Mesenchymal stem cell (in vitro differentiated cells and primary cell): ENCODE measurements around the gene CRPPA.

Experiments
- DNase-seq: peaks from one replicate; pipeline ENCODE4 v3.0.0-alpha.2; 2013
- H2AFZ ChIP-seq: one replicate; pipeline ENCODE4 v1.6.1; 2013; ENCODE audit warnings: low read depth, mild to moderate bottlenecking, control low read depth, inconsistent platforms, low read length, moderate library complexity
- H2AK5ac ChIP-seq: 2 replicates; pipeline ENCODE4 v1.6.1; 2013; ENCODE audit warnings: low read length, moderate library complexity, mild to moderate bottlenecking, inconsistent platforms; ENCODE audit not compliant: severe bottlenecking
- H2BK120ac ChIP-seq: one replicate; pipeline ENCODE4 v1.6.1; 2013; ENCODE audit warnings: low read depth, mild to moderate bottlenecking, inconsistent platforms, low read length, moderate library complexity
- H2BK12ac ChIP-seq, 2 experiments: one replicate each; pipeline ENCODE4 v1.6.1; 2013; ENCODE audit warnings: inconsistent platforms in 2 of 2, low read length in 2 of 2, mild to moderate bottlenecking in 2 of 2, moderate library complexity in 2 of 2, control low read depth in 1 of 2
- H2BK15ac ChIP-seq: one replicate; pipeline ENCODE4 v1.6.1; 2013; ENCODE audit warnings: mild to moderate bottlenecking, low read depth, inconsistent platforms; ENCODE audit not compliant: poor library complexity, severe bottlenecking
- H2BK5ac ChIP-seq: 2 replicates; pipeline ENCODE4 v1.6.1; 2013; ENCODE audit warnings: low read depth, mild to moderate bottlenecking, low read length, control low read depth, inconsistent platforms; ENCODE audit not compliant: poor library complexity, severe bottlenecking
- H3K14ac ChIP-seq, 2 experiments: one replicate each; pipeline ENCODE4 v1.6.1; 2013; ENCODE audit warnings: inconsistent platforms in 2 of 2, low read length in 2 of 2, control low read depth in 1 of 2, mild to moderate bottlenecking in 1 of 2, moderate library complexity in 1 of 2
- H3K18ac ChIP-seq, 2 experiments: one replicate each; pipeline ENCODE4 v1.6.1; 2013; ENCODE audit warnings: inconsistent platforms in 2 of 2, low read length in 2 of 2, control low read depth in 1 of 2, low read depth in 1 of 2, mild to moderate bottlenecking in 1 of 2
- H3K23ac ChIP-seq, 2 experiments: one replicate each; pipeline ENCODE4 v1.6.1; 2013; ENCODE audit warnings: inconsistent platforms in 2 of 2, low read length in 2 of 2, mild to moderate bottlenecking in 2 of 2, moderate library complexity in 2 of 2, control low read depth in 1 of 2
- H3K27ac ChIP-seq: 2 replicates; pipeline ENCODE4 v1.5.1; 2013; ENCODE audit warnings: mild to moderate bottlenecking, moderate library complexity, low read length, control low read depth, inconsistent platforms; ENCODE audit not compliant: poor library complexity, severe bottlenecking
- H3K27me3 ChIP-seq, 2 experiments: 2 replicates each; pipeline versions ENCODE4 v1.6.1 to v1.7.0; 2013; ENCODE audit warnings: low read length in 2 of 2, mild to moderate bottlenecking in 2 of 2, moderate library complexity in 2 of 2, control low read depth in 1 of 2, inconsistent platforms in 1 of 2; ENCODE audit not compliant: control insufficient read depth in 1 of 2, insufficient read depth in 1 of 2
- H3K36me3 ChIP-seq, 2 experiments: 2 replicates each; pipeline versions ENCODE4 v1.6.1 to v1.7.0; 2013; ENCODE audit warnings: low read length in 2 of 2, control low read depth in 1 of 2, inconsistent platforms in 1 of 2, low read depth in 1 of 2, mild to moderate bottlenecking in 1 of 2; ENCODE audit not compliant: insufficient read depth in 2 of 2, control insufficient read depth in 1 of 2
- H3K4ac ChIP-seq, 2 experiments: one replicate each; pipeline ENCODE4 v1.6.1; 2013; ENCODE audit warnings: inconsistent platforms in 2 of 2, low read length in 2 of 2, mild to moderate bottlenecking in 2 of 2, moderate library complexity in 2 of 2, control low read depth in 1 of 2, low read depth in 1 of 2
- H3K4me1 ChIP-seq: 2 replicates; pipeline ENCODE4 v1.6.1; 2013; ENCODE audit warnings: low read depth, low read length, control low read depth; ENCODE audit not compliant: control insufficient read depth, insufficient read depth
- H3K4me2 ChIP-seq: 2 replicates; pipeline ENCODE4 v1.6.1; 2013; ENCODE audit warnings: low read length, mild to moderate bottlenecking, inconsistent platforms; ENCODE audit not compliant: poor library complexity, severe bottlenecking
- H3K4me3 ChIP-seq, 2 experiments: 2 replicates each; pipeline versions ENCODE4 v1.5.1 to v1.7.0; 2013; ENCODE audit warnings: low read length in 2 of 2, mild to moderate bottlenecking in 2 of 2, control low read depth in 1 of 2, low read depth in 1 of 2; ENCODE audit not compliant: insufficient read depth in 1 of 2
- H3K79me1 ChIP-seq: replicated peaks from 2 replicates; pipeline ENCODE4 v1.6.1; 2013; ENCODE audit warnings: mild to moderate bottlenecking, control low read depth, low read length, inconsistent platforms; ENCODE audit not compliant: poor library complexity, severe bottlenecking
- H3K9ac ChIP-seq: 2 replicates; pipeline ENCODE4 v1.7.0; 2013; ENCODE audit warnings: mild to moderate bottlenecking, low read length, moderate library complexity
- H3K9me3 ChIP-seq: 2 replicates; pipeline ENCODE4 v1.7.0; 2013; ENCODE audit warnings: mild to moderate bottlenecking, low read length; ENCODE audit not compliant: control insufficient read depth
- H4K8ac ChIP-seq: one replicate; pipeline ENCODE4 v1.6.1; 2013; ENCODE audit warnings: inconsistent platforms, mild to moderate bottlenecking, low read length, moderate library complexity
- H4K91ac ChIP-seq: one replicate; pipeline ENCODE4 v1.6.1; 2013; ENCODE audit warnings: mild to moderate bottlenecking, low read length, inconsistent platforms
- WGBS: methylation state at CpG from one replicate; pipeline ENCODE4 v1.1.7; 2013; ENCODE audit warnings: mixed read lengths; 5-methylcytosine and 5-hydroxymethylcytosine counted together

Gene CRPPA

DNA sequence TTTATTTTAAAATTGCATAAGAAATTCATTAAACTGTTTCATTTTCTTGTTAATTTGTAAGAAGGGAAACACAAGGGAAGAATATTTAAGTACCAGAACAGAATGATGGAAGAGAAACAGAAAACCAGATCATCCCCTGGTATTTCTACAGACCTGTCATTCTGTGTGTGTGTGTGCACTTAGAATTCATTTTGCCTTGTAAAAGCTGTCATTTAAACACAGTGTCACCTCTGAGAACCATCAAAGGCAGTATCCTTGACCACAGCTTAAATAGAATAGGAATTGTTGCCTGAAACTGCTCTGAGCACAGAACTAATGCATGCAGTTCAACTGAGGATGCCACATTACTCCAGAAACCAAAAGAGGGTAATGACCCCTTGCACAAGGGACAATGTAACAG is 6.8 kb upstream of the CRPPA start:
- no peak overlapping the region for H2BK120ac ChIP-seq
- no peak overlapping the region for H2BK12ac ChIP-seq

DNA sequence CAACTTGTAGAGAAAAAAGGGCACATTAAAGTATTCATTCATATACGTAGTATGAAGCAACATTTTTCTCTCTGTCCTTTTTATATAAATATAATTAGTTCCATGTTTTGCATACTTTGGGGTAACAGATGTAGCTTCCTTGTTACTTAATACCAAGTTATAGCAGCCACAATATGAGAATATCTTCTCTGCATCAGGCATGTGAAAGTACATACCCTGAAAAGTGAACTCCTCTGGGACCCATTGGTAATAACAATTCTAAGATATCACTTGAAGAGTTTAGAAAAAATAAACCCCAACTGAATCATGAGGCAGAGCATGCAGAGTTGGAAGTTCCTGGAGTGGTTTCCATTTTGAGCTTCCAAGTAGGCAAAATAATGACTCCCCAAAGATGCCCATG is 2.4 kb upstream of the CRPPA start:
- Histone ChIP-seq H3K79me1 (peaks cover 8% of the 10 kb centered on the region), H3K4me2 (no peak overlapping the region), H2BK12ac (no peak overlapping the region), H2AFZ (no peak overlapping the region), H2BK120ac (no peak overlapping the region), H3K9ac (no peak overlapping the region), H3K27me3 (no peaks in the 10 kb centered on the region), H3K27ac (no peak overlapping the region), H3K23ac (no peak overlapping the region), H2BK15ac (no peak overlapping the region), H4K91ac (no peak overlapping the region), H2BK5ac (no peak overlapping the region), H3K36me3 (no peaks in the 10 kb centered on the region), H3K4me3 (no peak overlapping the region), H3K9me3 (no peaks in the 10 kb centered on the region), H3K4ac (no peak overlapping the region), H3K4me1 (peaks cover 10% of the 10 kb centered on the region), H3K14ac (no peak overlapping the region), H3K18ac (no peak overlapping the region), H2AK5ac (no peak overlapping the region), H4K8ac (no peak overlapping the region)
- WGBS, result no CpG with 5 or more reads among the region's 1 CpG
- no peak for DNase-seq

More for the DNA sequence above, 6.8 kb upstream of the CRPPA start:
- H3K79me1 ChIP-seq, result no peaks in the 10 kb centered on the region
- H3K4me3 ChIP-seq, result no peak overlapping the region
- H3K36me3 ChIP-seq, result no peaks in the 10 kb centered on the region
- peaks cover 2% of the 10 kb centered on the region for H3K4me1 ChIP-seq
- no peak overlapping the region for H3K9ac ChIP-seq
- no peak overlapping the region for H2BK15ac ChIP-seq
- no peaks in the 10 kb centered on the region for H3K27me3 ChIP-seq
- no peaks in the 10 kb centered on the region for H3K9me3 ChIP-seq
- no peak overlapping the region for H3K23ac ChIP-seq
- H2AFZ ChIP-seq, result no peak overlapping the region
- no peak for DNase-seq
- H4K8ac ChIP-seq, result no peak overlapping the region
- no peak overlapping the region for H3K14ac ChIP-seq
- H3K18ac ChIP-seq, result no peak overlapping the region
- no peak overlapping the region for H3K4me2 ChIP-seq
- H4K91ac ChIP-seq, result no peak overlapping the region
- no peak overlapping the region for H2BK5ac ChIP-seq
- no peak overlapping the region for H3K4ac ChIP-seq
- no peak overlapping the region for H2AK5ac ChIP-seq
- H3K27ac ChIP-seq, result no peak overlapping the region

DNA sequence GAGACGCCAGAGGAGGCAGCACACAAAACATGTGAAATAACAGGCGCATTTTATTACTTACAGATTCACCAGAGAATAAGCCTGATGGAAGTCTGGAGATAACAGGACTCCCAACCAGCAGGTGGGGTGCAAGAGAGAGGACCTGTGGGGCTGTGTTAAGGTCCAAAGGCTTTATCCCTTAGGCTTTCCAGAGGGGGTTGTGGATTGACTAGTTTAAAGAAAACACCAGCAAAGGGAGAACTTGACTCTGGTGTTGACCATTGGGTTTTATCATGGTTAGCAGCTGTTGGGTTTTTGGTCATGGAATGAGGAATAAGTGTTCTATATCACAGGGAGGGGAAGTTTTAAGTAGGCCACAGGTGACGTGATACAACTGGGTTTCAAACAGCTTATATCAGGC is 1.6 kb upstream of the CRPPA start:
- H3K4me2 ChIP-seq, result no peak overlapping the region
- H3K79me1 ChIP-seq, result peaks cover 11% of the 10 kb centered on the region
- H4K8ac ChIP-seq, result peak overlapping the region; percentile 24
- H3K4me1 ChIP-seq, result peaks cover 10% of the 10 kb centered on the region
- no peaks in the 10 kb centered on the region for H3K9me3 ChIP-seq
- H2BK5ac ChIP-seq, result no peak overlapping the region
- H3K18ac ChIP-seq, result peak overlapping the region in 1 of 2 experiments; percentile 24
- H2AK5ac ChIP-seq, result peak overlapping the region; percentile 80
- no peak overlapping the region for H3K4ac ChIP-seq
- H3K23ac ChIP-seq, result no peak overlapping the region
- no peak overlapping the region for H3K4me3 ChIP-seq
- H3K14ac ChIP-seq, result no peak overlapping the region
- H3K9ac ChIP-seq, result no peak overlapping the region
- H2BK120ac ChIP-seq, result no peak overlapping the region
- no peak overlapping the region for H2AFZ ChIP-seq
- no peak overlapping the region for H3K27ac ChIP-seq
- no peak for DNase-seq
- H3K27me3 ChIP-seq, result no peaks in the 10 kb centered on the region
- H2BK15ac ChIP-seq, result peak overlapping the region; percentile 40
- H4K91ac ChIP-seq, result no peak overlapping the region
- WGBS, result 100% methylated on average over 3 of the region's 3 CpGs
- H2BK12ac ChIP-seq, result no peak overlapping the region
- no peaks in the 10 kb centered on the region for H3K36me3 ChIP-seq

DNA sequence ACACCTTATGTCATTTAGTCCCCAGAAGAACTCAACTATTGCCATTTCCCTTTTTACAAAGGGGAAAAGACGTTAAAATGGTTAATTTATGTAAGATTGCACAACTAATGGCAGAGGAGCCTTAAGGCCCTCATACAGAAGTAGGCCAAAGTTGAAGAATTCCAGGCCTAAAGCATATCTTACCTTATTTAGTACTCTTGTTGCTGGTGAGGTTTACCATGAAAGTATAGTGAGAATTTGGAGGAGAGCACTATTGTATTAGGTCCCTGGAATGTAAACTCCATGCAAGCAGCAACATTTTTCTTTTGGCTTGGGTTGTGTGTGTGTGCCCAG is 731 bp upstream of the CRPPA start:
- no peak overlapping the region for H4K91ac ChIP-seq
- no peaks in the 10 kb centered on the region for H3K36me3 ChIP-seq
- no peak overlapping the region for H2AK5ac ChIP-seq
- no peak overlapping the region for H2AFZ ChIP-seq
- peak overlapping the region; percentile 99 for H3K27ac ChIP-seq
- no peak overlapping the region for H4K8ac ChIP-seq
- peak overlapping the region; percentile 91 for H3K9ac ChIP-seq
- no peak overlapping the region for H3K4ac ChIP-seq
- peak; percentile 33 for DNase-seq
- H3K9me3 ChIP-seq, result no peaks in the 10 kb centered on the region
- peak overlapping the region in 1 of 2 experiments; percentile 82 for H3K4me3 ChIP-seq
- WGBS, result no CpG with 5 or more reads among the region's 1 CpG
- H3K14ac ChIP-seq, result no peak overlapping the region
- H2BK5ac ChIP-seq, result no peak overlapping the region
- no peaks in the 10 kb centered on the region for H3K27me3 ChIP-seq
- H3K4me1 ChIP-seq, result peaks cover 10% of the 10 kb centered on the region
- no peak overlapping the region for H2BK120ac ChIP-seq
- no peak overlapping the region for H2BK12ac ChIP-seq
- H3K18ac ChIP-seq, result no peak overlapping the region
- no peak overlapping the region for H3K23ac ChIP-seq
- H3K79me1 ChIP-seq, result peaks cover 11% of the 10 kb centered on the region
- no peak overlapping the region for H2BK15ac ChIP-seq
- no peak overlapping the region for H3K4me2 ChIP-seq
